Measurements from ENCODE around the gene LRP1B.

Gene LRP1B

GRCh38 chr2:141392517-141393213 is 738.2 kb downstream of the LRP1B start:
- Histone ChIP-seq H3F3A (ENCODE audit: insufficient read depth, low read length) (no peaks in the 10 kb centered on the region), H3K9me2 (ENCODE audit: low read depth, low read length) (no peaks in the 10 kb centered on the region), H2AFZ (ENCODE audit: low read length) (no peak overlapping the region), H3K27me3 (ENCODE audit: insufficient read depth, low read length) (no peaks in the 10 kb centered on the region), H3K79me2 (ENCODE audit: insufficient read depth, low read length) (no peaks in the 10 kb centered on the region), H3K4me3 (ENCODE audit: low read depth, low read length, poor library complexity, severe bottlenecking) (no peak overlapping the region), H3K9me3 (ENCODE audit: low read length) (no peaks in the 10 kb centered on the region), H3K36me3 (ENCODE audit: insufficient read depth, low read length) (no peaks in the 10 kb centered on the region), H3K27ac (ENCODE audit: low read depth, low read length, poor library complexity, severe bottlenecking) (no peak overlapping the region), H3K4me1 (ENCODE audit: insufficient read depth, low read length, severe bottlenecking) (no peaks in the 10 kb centered on the region), H3K9ac (ENCODE audit: low read length) (no peak overlapping the region), H3K4me2 (ENCODE audit: low read length) (no peak overlapping the region), H4K20me1 (ENCODE audit: insufficient read depth, low read length) (no peaks in the 10 kb centered on the region)
- TF ChIP-seq EZH2 (IDR thresholded peaks at IDR 0.05; ENCODE audit: borderline replicate concordance, low read length) (no peak), CTCF (IDR thresholded peaks at IDR 0.05; ENCODE audit: low read length) (no peak)

- TF ChIP-seq CTCF (IDR thresholded peaks at IDR 0.05; ENCODE audit: low read length) (no peak), EZH2 (IDR thresholded peaks at IDR 0.05; ENCODE audit: borderline replicate concordance, low read length) (no peak)
- no peaks in the 10 kb centered on the region for H3F3A ChIP-seq (ENCODE audit: insufficient read depth, low read length)
- no peak overlapping the region for H3K9ac ChIP-seq (ENCODE audit: low read length)
- no peaks in the 10 kb centered on the region for H3K9me3 ChIP-seq (ENCODE audit: low read length)
- no peaks in the 10 kb centered on the region for H3K4me1 ChIP-seq (ENCODE audit: insufficient read depth, low read length, severe bottlenecking)
- H3K4me3 ChIP-seq (ENCODE audit: low read depth, low read length, poor library complexity, severe bottlenecking): no peak overlapping the region
- no peaks in the 10 kb centered on the region for H3K27me3 ChIP-seq (ENCODE audit: insufficient read depth, low read length)
- H4K20me1 ChIP-seq (ENCODE audit: insufficient read depth, low read length): no peaks in the 10 kb centered on the region
- H3K36me3 ChIP-seq (ENCODE audit: insufficient read depth, low read length): no peaks in the 10 kb centered on the region
- H3K79me2 ChIP-seq (ENCODE audit: insufficient read depth, low read length): no peaks in the 10 kb centered on the region
- no peaks in the 10 kb centered on the region for H3K9me2 ChIP-seq (ENCODE audit: low read depth, low read length)
- no peak overlapping the region for H2AFZ ChIP-seq (ENCODE audit: low read length)
- no peak overlapping the region for H3K4me2 ChIP-seq (ENCODE audit: low read length)
- no peak overlapping the region for H3K27ac ChIP-seq (ENCODE audit: low read depth, low read length, poor library complexity, severe bottlenecking)
Observed at GRCh38 chr2:141386168-141386567, 744.6 kb downstream of the LRP1B start.

- Histone ChIP-seq H3K9ac (ENCODE audit: low read length) (no peak overlapping the region), H3K27me3 (ENCODE audit: insufficient read depth, low read length) (no peaks in the 10 kb centered on the region), H3K4me3 (ENCODE audit: low read depth, low read length, poor library complexity, severe bottlenecking) (no peak overlapping the region), H3F3A (ENCODE audit: insufficient read depth, low read length) (no peaks in the 10 kb centered on the region), H4K20me1 (ENCODE audit: insufficient read depth, low read length) (no peaks in the 10 kb centered on the region), H3K36me3 (ENCODE audit: insufficient read depth, low read length) (no peaks in the 10 kb centered on the region), H3K27ac (ENCODE audit: low read depth, low read length, poor library complexity, severe bottlenecking) (no peak overlapping the region), H3K9me3 (ENCODE audit: low read length) (no peaks in the 10 kb centered on the region), H3K4me1 (ENCODE audit: insufficient read depth, low read length, severe bottlenecking) (no peaks in the 10 kb centered on the region), H2AFZ (ENCODE audit: low read length) (no peak overlapping the region), H3K9me2 (ENCODE audit: low read depth, low read length) (no peaks in the 10 kb centered on the region), H3K79me2 (ENCODE audit: insufficient read depth, low read length) (no peaks in the 10 kb centered on the region), H3K4me2 (ENCODE audit: low read length) (no peak overlapping the region)
- no peak for TF ChIP-seq CTCF (IDR thresholded peaks at IDR 0.05; ENCODE audit: low read length)
- TF ChIP-seq EZH2 (IDR thresholded peaks at IDR 0.05; ENCODE audit: borderline replicate concordance, low read length): no peak
Observed at GRCh38 chr2:141384676-141385075, 746.1 kb downstream of the LRP1B start.
